HFF-Myc (cell line): Measurements from ENCODE around the gene SEC14L5.

ENCODE experiments used
- DNase-seq: peaks from one replicate; pipeline ENCODE4 v3.0.0-alpha.2; 2011; ENCODE audit warnings: low read depth; ENCODE audit errors: extremely low read depth
- H3K4me3 ChIP-seq: replicated peaks from 2 replicates; pipeline ENCODE4 v1.5.1; 2011; ENCODE audit warnings: low read depth, mild to moderate bottlenecking, control low read depth, low read length
- CTCF ChIP-seq: IDR thresholded peaks from 2 replicates; pipeline ENCODE4 v1.5.1; 2012; ENCODE audit warnings: mild to moderate bottlenecking, low read depth, low read length, control low read depth; ENCODE audit errors: missing control alignments

Gene SEC14L5

GRCh38 chr16:5058476-5058875 is 100.3 kb downstream of the SEC14L5 start:
- DNase-seq, result no peak
- H3K4me3 ChIP-seq, result no peak overlapping the region
- peak; percentile 46 for TF ChIP-seq CTCF

- DNase-seq, result no peak
- no peak overlapping the region for H3K4me3 ChIP-seq
- TF ChIP-seq CTCF, result no peak
Measured at GRCh38 chr16:5059386-5060072, 101.4 kb downstream of the SEC14L5 start.

GRCh38 chr16:5060073-5060641 is 102.0 kb downstream of the SEC14L5 start:
- no peak for DNase-seq
- H3K4me3 ChIP-seq, result no peak overlapping the region
- TF ChIP-seq CTCF, result no peak

GRCh38 chr16:5062051-5062450 is 103.9 kb downstream of the SEC14L5 start:
- no peak overlapping the region for H3K4me3 ChIP-seq
- no peak for DNase-seq
- no peak for TF ChIP-seq CTCF

- TF ChIP-seq CTCF, result no peak
- DNase-seq, result no peak
- no peak overlapping the region for H3K4me3 ChIP-seq
Measured at GRCh38 chr16:5062790-5063765, 104.9 kb downstream of the SEC14L5 start.

- TF ChIP-seq CTCF, result no peak
- no peak for DNase-seq
- H3K4me3 ChIP-seq, result no peak overlapping the region
Measured at GRCh38 chr16:5064915-5065314, 106.8 kb downstream of the SEC14L5 start.
